ENCODE results near the gene SECTM1. TPM values are rescaled to one million over a fixed set of nuclear protein-coding genes. Genes with fewer than 3 reads are reported as not detected.
A peak's percentile ranks its signal among the peaks of the same experiment; 100 is the strongest.

The SECTM1 gene
- total and polyA plus RNA-seq, 9 of the 15 experiments (the other 6 are each of a cell fraction or from before 2014, with no cell fraction given), result 0.11 to 0.46 (median 0.18) TPM; not detected in 6

DNA sequence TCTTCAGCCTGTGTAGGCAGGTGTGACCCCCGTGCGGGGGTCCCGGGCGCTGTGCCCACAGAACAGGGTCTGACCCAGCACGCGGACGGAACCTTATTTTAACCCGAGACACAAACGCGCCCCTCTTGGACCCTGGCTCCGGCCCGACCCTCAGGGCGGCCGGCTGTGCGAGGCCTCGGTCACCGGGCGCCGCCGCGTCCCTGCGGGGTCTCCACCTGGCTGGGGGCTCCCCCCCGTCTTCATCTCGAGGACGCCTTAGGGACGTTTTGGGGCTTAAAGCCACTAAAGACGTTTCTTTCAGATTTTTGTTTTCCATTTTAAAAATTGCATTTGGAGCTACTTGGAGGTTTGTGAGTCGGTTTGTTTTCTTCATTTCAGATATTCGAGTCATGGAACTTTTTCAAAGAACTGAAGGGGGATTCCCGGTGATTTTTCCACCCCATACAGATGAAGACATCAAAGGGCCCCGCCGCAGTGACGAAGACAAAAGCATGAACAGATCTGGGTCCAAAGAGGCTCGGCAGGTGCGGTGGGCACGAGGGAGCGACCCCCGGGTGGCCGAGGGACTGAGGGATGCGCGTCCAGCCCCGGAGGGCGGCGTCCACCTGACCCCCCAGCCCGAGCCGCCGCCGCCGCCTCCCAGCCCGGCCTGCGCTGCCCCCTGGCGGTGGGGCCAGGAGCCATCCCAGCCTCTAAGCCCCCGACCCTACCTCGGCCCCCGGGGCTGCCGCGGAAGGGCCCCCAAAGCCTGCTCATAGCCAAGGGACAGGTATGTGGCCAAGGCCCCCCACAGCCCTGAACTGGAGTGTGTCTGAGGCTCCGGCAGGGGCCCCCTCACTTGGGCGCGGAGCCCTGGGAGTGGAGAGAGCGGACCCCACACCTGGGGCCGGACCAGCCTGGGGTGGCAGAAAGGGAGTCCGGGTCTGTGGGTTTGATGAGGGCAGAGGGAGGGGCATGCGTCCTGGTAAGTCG is 12.3 kb downstream of the SECTM1 start (continued):
- TF ChIP-seq, protein P1, sequence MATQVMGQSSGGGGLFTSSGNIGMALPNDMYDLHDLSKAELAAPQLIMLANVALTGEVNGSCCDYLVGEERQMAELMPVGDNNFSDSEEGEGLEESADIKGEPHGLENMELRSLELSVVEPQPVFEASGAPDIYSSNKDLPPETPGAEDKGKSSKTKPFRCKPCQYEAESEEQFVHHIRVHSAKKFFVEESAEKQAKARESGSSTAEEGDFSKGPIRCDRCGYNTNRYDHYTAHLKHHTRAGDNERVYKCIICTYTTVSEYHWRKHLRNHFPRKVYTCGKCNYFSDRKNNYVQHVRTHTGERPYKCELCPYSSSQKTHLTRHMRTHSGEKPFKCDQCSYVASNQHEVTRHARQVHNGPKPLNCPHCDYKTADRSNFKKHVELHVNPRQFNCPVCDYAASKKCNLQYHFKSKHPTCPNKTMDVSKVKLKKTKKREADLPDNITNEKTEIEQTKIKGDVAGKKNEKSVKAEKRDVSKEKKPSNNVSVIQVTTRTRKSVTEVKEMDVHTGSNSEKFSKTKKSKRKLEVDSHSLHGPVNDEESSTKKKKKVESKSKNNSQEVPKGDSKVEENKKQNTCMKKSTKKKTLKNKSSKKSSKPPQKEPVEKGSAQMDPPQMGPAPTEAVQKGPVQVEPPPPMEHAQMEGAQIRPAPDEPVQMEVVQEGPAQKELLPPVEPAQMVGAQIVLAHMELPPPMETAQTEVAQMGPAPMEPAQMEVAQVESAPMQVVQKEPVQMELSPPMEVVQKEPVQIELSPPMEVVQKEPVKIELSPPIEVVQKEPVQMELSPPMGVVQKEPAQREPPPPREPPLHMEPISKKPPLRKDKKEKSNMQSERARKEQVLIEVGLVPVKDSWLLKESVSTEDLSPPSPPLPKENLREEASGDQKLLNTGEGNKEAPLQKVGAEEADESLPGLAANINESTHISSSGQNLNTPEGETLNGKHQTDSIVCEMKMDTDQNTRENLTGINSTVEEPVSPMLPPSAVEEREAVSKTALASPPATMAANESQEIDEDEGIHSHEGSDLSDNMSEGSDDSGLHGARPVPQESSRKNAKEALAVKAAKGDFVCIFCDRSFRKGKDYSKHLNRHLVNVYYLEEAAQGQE (IDR thresholded peaks at IDR 0.05; ENCODE audit: borderline replicate concordance), result peak; percentile 87
- TF ChIP-seq, protein P1 (CRISPR knock-in tag; IDR thresholded peaks at IDR 0.05; ENCODE audit: low read depth), result no peak
- TF ChIP-seq TGIF2 (CRISPR knock-in tag; IDR thresholded peaks at IDR 0.05) (no peak), POLR2H (tag; IDR thresholded peaks at IDR 0.05; ENCODE audit: low read depth) (no peak), POLR2AphosphoS2 (IDR thresholded peaks at IDR 0.05; ENCODE audit: low read length) (no peak), ARID1B (IDR thresholded peaks at IDR 0.05) (no peak), TCF7 (IDR thresholded peaks at IDR 0.05; ENCODE audit: borderline replicate concordance) (peak; percentile 61; the same call in 1 of the 2 replicates), DDX20 (tag; IDR thresholded peaks at IDR 0.05; ENCODE audit: low read depth) (no peak), SMAD2 (IDR thresholded peaks at IDR 0.05; ENCODE audit: low read depth, low read length) (no peak), ZNF57 (CRISPR knock-in tag; IDR thresholded peaks at IDR 0.05) (no peak)
- TF ChIP-seq, protein P2, sequence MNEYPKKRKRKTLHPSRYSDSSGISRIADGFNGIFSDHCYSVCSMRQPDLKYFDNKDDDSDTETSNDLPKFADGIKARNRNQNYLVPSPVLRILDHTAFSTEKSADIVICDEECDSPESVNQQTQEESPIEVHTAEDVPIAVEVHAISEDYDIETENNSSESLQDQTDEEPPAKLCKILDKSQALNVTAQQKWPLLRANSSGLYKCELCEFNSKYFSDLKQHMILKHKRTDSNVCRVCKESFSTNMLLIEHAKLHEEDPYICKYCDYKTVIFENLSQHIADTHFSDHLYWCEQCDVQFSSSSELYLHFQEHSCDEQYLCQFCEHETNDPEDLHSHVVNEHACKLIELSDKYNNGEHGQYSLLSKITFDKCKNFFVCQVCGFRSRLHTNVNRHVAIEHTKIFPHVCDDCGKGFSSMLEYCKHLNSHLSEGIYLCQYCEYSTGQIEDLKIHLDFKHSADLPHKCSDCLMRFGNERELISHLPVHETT (CRISPR knock-in tag; conservative IDR thresholded peaks at IDR 0.05 in 1 of 2, IDR thresholded peaks at IDR 0.05 in 1 of 2), result no peak
- TF ChIP-seq, protein P3, sequence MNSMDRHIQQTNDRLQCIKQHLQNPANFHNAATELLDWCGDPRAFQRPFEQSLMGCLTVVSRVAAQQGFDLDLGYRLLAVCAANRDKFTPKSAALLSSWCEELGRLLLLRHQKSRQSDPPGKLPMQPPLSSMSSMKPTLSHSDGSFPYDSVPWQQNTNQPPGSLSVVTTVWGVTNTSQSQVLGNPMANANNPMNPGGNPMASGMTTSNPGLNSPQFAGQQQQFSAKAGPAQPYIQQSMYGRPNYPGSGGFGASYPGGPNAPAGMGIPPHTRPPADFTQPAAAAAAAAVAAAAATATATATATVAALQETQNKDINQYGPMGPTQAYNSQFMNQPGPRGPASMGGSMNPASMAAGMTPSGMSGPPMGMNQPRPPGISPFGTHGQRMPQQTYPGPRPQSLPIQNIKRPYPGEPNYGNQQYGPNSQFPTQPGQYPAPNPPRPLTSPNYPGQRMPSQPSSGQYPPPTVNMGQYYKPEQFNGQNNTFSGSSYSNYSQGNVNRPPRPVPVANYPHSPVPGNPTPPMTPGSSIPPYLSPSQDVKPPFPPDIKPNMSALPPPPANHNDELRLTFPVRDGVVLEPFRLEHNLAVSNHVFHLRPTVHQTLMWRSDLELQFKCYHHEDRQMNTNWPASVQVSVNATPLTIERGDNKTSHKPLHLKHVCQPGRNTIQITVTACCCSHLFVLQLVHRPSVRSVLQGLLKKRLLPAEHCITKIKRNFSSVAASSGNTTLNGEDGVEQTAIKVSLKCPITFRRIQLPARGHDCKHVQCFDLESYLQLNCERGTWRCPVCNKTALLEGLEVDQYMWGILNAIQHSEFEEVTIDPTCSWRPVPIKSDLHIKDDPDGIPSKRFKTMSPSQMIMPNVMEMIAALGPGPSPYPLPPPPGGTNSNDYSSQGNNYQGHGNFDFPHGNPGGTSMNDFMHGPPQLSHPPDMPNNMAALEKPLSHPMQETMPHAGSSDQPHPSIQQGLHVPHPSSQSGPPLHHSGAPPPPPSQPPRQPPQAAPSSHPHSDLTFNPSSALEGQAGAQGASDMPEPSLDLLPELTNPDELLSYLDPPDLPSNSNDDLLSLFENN (IDR thresholded peaks at IDR 0.05; ENCODE audit: low read depth in 2 of 2, low read length in 2 of 2), result no peak
